HG03521 (cell line): Measurements from ENCODE around the gene PRRG3.

ENCODE experiments used
- ATAC-seq: cut with Tn5 transposase; IDR thresholded peaks from one replicate; pipeline ENCODE4 v1.9.1; 2021; ENCODE audit warnings: mild to moderate bottlenecking, moderate library complexity; ENCODE audit not compliant: unreplicated experiment

Gene PRRG3

DNA sequence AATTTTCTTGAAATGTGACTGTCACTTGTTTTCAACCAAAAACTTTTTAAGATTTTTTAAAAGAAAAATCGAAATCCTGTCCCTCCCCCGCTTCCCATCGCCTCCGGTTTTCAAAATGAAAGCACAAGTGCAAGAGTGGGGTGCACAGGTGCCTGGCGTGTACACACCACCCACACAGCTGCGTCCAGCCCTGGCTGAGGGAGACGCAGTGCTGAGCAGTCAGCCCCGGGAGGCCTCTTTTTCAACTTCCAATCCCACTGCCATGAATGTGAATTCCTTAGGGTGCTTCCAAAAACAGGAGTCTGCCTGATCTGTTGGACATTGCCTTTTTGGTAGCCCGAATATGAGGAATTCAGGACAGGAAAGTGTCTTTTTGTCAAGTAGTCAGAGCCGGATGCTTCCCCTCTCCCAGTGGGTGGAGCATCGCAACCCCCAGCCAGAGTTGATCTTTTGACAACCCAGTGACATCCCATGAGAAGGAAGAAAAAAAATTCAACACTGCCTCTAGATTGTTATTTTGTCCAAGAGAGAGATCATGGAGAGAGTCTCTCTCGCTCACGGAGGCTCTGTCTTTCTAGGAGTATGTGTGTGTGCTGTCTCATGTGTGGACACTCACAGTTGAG, 8.9 kb downstream of the PRRG3 start:
- no peak for ATAC-seq

DNA sequence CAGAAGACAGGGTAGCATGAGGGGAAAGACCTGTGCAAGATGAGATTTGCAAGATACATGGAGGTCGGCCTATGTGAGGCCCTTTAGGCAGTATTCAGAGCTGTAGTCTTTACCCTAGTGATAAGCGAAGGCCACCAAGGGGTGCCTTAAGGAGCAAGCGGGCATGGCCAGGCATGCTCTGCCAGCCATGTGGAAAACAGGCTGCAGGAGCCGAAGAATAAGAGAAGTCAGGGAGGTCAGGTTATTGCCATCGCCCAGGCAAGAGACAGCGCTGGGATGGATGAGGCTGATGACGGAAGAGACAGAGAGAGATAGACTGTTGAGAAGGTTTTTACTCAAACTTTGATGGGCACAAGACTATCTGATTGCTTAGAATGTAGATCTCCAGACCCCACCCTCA, 13.6 kb downstream of the PRRG3 start:
- no peak for ATAC-seq

DNA sequence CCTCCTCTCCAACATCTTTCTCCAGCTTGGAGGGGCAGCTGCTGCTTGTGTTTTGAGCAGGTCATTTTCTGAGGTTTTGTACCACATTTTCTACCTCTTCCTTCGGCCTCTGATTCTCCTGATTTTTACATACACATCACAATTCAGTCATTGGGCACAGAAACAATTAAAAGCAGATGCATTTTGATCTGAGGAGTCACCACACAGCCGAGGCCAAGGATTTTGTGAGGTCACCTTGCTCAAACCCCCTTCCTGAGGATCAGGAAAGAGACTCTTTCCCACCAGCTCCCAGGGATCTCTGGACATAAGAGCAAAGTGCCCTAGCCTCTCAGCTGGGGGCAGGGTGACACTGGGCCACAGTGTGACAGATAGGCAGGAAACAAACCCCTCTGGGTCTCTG, 15.2 kb downstream of the PRRG3 start:
- no peak for ATAC-seq

DNA sequence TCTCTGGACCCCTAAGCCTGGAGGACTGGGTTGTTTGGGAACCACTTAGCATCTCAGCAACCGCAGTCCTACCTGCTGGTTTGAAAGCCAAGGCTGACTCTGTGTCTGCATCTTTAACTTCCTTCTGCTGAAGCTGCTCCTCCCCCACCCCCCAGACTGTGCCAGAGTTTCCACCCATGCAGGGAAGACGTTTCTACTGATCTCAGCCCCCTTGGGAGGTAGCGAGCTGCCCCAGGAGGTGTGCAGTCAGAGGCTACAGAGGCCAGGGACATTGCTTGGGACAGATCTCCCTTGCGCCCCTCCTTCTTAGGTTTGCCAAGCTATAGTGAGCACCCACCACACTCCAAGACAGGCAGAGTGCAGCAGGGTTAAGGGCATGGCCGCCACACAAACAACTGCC, 15.9 kb downstream of the PRRG3 start:
- no peak for ATAC-seq

DNA sequence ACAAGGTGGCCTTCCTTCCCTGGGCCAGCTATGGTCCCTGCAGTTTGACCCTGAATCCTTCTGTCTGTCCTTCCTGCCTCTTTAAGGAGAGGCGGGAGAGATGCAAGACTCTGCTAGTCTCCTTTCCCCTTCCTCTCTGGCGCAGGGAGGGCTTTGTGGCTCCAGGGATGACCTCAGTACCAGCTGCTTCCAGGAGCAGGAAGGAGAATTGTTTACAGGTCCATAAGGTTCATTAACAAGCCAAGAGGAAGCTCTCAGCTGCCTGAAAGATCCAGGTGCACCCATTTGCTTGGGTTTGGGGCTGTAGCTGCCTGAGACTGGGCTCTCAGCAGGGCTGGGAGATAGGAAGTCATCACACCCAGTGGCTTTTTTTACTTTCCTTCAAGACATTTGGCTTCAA, 16.5 kb downstream of the PRRG3 start:
- ATAC-seq = no peak

DNA sequence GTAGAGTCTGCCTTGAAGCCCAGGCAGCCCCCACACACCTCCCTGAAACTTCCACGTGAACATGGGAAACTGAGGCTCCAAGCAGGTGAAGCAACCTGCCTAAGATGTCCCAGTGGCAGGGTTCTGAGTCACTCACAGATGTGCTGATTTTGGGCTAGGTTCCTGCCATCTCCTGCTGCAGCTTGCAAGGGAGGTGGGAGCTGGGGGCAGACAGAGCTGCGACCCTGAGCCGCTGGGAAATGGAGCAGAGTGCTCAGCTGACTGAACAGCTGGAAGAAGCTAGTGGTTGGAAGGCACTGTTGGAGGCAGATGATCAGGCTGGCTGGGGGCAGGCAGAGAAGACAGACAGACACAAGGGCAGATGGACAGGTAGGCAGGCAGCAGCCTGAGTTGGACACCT, 17.0 kb downstream of the PRRG3 start:
- ATAC-seq = no peak

DNA sequence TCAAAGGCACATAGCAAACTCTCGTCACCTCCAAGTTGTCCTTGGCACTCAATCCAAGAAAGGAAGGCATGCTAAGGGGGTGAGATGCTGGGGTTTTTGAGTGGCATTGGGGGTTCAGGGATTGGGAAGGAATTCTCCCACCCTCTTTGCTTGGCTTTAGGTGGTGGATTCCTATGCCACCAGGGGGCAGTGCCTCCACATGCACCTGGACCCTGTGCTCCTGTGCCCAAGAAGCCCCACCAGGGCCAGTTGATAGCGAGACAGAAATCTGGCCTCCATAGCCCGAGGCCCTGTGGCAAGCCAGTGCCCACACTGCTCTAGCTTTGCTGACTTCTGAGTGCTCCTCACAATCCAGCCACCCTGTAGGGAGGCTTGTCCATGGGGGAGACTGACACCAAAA, 18.6 kb downstream of the PRRG3 start:
- no peak for ATAC-seq

DNA sequence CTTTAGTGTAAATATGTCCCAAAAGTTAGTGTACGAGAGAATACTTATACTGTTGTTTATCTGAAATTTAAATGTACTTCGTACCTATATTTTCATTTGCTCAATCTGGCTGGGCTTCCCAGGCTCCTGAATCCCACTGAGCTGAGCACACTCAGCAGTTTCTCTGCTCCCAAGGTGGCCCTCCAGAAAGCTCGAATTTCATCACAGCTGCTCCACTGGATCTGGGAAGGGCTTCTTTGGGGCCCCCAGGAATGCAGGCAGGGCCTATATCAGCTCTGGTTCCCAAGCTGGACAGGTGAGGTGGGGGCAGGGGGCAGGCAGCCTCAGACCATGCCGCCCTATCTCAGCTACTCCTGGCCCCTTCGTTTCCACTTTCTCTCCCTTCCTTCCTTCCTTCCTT, 19.1 kb downstream of the PRRG3 start:
- ATAC-seq = no peak

DNA sequence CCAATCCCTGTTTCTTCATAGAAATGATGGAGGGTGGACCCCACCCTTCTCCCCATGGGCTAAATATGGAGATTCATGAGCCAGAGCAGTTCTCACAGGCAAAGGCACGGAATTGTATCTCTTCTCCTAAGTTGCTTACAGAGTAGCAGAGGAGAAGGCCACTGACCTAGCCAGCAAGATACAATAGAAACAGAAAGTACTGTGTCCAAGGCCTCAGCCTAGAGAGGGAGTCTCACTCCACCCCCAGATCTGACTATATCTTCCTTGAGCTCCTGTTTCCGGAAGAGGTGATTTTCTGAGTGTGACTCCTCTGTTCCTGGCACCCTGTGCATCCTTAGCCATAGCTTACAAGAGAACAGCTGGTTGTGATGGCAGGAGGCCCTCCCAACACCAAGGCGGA, 20.5 kb downstream of the PRRG3 start, which contains the start of gene FATE1:
Gene FATE1, plus strand, starts transcription at position 284 of the 400 bp plus-strand sequence. Its CDS starts 85 bp downstream, at position 369.
- ATAC-seq = no peak

DNA sequence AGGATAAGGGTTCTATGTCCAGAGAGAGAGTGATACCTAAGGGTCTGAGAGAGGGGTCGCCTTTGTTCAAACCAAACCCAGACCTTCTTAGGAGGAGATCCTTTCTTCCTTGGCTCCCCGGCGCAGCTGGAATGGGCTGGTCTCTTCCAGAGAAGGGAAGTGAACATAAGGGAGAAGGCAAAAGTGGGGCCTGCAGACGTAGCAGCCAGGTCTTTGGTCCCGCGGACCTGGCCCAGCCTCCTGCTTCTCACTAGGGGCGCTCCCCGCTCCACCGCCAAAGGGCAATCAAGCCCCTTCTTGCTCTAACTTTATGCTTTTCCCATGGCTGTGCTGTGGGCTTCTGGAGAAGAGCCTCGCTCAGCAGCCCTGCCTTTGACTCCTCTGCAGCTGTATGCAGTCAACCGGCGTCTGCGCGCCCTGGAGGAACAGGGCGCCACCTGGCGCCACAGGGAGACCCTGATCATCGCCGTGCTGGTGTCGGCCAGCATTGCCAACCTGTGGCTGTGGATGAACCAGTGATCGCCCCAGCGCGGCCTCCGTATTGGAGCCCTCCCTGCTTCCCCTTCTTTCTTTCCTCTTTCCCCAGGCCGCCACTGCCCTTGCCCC, 27.1 kb downstream of the PRRG3 start:
- no peak for ATAC-seq

DNA sequence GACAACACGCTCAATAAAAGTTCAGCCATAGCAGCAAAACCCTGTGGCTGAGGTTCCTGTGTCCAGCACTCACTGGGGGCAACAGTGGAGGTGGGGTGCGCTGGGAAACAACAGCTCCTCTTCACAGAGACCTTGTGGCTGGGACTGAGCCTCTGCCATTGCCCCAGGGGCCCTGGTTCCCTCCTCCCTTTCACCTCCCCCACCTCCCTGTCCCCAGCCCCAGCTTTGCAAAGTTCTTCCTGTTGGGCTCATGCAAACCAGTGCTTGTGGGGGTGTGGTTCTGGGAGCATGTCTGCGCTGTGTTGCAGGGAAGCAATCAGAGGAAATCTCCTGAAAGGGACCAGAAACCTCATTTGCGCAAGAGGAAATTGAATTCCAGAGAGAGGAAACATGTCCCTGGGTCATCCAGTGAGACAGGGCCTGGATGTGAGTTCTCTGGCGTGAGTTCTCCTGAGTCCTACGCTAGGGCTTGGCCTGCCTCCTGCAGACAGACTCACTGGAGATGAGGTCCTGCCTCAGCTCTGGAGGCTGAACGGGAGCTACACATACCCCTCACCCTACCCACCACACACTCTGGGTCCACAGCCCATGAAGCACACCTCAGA, 28.0 kb downstream of the PRRG3 start:
- no peak for ATAC-seq

DNA sequence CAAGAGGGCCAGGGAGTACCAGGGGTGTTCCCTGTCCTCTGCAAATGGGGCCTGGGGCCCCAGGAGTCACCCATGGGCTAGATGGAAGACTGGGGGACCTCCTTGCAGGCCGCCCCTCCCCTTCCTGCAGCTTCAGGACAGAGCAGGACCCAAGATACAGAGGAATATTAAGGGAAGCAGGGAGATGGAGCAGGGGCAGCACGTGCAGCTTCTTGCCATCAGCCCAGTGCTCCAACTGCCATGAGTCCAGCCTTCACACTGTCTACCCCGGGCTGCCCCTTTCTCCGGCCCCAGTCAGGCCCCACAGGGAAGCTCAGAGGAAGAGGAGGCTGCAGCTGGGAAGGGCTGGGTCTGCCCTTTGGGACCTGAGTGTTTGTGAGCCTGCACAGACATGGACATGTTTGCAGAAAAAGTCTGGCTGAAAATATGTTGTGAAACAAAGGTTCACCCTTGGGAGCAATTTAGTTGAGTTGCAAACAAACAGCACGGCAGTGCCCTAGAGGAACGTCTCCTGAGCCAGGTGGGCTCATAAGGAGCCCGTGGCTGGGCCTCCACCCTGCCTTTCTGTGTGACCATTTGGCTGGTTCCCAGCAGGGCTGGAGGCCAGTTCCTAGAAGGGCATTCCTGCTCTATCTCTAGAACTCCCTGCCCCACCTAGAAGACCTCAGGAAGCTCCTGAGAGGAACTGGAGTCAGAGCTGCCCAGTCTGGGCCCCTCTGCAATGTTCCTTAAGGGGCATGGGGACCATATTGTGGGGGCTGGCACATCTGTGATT, 29.5 kb downstream of the PRRG3 start:
- no peak for ATAC-seq

DNA sequence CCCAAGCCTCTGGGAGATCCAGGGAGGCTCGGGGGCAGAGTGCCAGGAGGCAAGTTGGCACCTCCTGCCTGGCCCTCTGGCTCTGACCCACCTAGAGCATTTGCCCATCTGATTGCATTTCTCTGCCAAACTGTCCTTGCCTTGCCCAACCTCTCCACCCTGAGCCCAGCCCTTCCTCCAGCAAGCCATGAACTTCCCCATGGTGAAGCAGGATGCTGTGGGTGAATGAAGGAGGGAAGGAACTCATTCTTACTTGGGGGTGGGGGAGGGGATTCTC, 30.0 kb downstream of the PRRG3 start:
- no peak for ATAC-seq

DNA sequence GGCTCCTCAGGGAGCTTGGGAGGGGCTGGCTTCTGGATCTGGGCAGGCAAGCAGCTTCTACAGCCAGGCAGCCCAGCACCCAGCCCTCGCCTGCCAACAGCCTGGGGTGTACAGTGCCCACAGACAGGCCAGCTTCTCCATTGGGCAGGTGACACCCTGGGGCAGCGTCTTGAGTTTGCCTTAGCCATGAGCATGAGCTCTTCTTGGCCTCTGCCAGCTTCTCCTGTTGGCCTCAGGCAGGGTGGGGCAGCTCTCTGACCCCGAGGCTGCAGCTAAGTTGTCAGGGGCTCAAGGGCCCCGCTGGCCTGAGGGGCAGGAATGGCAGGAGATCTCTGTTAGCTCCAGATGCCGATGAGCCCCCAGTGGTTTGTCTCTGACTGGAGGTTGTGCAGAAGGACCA, 31.5 kb downstream of the PRRG3 start:
- ATAC-seq = no peak

DNA sequence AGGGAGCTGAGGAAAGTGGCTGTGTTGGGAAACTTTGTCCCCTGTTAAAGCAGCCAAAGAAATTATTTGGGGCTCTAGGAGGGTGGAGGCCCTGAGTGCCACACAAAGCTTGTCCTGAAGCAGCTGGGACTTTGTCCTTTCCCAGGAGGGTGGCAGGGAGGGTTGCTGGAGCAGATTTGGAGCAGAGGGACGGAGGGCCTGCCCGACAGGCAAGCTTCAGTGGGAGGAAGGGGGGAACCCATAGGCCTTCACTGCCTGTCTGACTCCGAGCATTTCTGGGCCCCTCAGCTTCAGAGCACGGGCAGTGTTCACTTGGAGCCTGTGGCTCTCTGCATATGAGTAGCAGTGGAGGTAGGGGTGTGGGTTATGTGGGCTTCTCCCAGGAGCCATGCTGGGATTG, 32.1 kb downstream of the PRRG3 start:
- no peak for ATAC-seq

DNA sequence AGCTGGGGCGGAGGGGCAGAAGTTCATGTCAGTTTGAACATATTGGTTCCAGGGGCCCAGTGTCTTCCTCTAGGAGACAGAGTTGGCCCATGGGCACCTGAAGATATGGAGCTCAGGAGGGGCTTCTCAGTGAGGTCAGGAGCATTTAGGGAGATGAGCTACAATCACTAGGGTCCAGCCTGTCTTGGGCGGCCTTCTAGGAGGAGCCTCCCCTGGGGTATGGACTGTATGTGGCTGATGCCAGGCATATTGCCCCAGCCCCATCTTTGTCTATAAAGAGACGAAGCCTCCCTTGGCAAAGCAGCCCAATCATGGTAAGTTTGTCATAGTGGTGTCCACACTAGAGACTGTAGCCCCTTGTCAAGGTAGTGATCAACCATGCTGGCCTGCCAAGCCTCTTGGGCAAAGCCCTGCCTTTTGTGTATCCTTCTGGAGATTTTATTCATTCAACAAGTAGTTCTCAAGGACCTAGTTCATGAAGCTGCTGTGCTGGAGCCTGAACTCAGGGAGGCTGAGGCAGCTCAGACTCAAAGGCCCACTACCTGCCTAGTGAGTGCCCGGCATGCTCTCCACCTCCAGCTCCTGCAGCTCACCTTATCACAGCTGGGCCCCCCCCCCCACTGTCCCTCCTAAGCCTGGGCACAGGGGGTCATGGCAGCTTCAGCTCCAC, 33.9 kb downstream of the PRRG3 start:
- ATAC-seq = no peak

DNA sequence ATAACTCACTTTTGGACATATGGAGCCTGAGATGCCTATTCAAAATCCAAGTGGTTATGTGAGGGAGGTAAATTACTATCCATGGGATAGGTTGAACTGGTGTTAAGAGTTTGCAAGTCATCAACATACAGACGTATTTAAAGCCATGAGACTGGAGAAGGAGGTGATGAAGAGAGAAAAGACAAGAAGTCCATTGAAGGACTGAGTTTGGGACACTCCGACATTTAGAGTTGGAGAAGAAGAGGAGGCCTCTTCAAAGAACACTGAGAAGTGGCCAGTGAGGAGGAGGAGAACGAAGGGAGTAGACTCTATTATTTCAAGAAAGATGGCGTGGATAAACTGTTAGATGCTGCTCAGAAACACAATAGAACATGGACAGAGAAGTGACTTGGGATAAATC, 39.2 kb downstream of the PRRG3 start, which contains the start of gene CNGA2:
Gene CNGA2, plus strand, starts transcription at position 301 of the 400 bp plus-strand sequence. CDS start 3,738 bp downstream, outside the sequence.
- ATAC-seq = no peak

DNA sequence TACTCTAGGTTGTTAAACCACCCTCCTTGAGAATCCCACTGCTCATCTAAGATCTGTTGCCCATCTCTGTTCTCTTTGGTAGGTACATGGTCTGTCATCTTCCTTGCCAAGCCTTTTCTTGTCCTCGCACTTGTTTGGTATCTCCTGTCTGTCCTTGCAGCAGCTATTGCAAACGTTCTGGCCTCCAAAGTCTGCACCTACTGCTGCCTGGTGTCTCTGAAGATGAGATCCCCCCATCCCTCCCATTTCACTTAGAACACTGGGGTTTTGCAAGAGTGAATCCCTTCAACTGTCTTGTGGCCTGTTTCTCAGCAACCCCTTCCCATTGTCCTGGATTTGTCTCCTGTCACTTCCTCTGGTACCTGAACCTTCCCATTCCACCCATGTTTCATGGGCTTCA, 40.0 kb downstream of the PRRG3 start:
- no peak for ATAC-seq

DNA sequence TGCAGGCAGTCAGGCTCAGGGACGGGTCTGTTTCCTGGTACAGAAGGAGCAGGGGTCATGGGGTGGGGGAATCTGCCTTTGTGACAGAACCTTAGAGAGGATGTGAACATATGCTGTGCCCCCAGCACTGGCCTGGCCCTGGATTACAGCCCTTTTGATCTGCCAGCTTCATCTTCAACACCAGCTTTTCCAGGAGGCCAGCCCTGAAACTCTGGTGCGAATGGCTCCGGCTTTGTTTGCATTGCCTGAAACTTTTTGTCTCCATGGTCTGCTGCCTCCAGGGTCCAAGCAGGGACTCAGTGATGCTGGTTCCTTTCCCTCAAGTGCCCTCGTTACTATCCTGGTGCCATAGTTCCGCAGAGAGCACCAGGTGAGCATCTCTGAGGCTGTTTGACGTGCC, 41.4 kb downstream of the PRRG3 start:
- ATAC-seq = no peak

DNA sequence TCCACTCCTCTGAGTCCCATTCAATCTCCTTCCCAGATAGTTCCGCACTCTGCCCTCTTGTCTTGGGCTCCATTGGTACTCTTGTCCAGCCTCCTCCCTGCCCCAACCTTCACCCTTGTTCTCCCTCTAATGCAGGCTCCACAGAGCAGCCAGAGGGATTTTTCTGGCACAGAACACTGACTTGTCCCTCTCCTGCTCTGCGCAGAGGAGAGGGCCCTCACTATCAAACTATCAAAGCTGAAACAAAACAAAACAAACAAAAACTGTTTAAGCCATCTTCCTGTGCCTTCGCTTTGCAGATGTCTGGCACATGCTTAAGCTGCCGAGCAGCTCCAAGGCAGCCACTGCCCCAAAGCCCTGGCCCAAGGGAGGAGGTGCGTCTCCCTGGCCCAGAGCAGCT, 42.2 kb downstream of the PRRG3 start:
- ATAC-seq = no peak

DNA sequence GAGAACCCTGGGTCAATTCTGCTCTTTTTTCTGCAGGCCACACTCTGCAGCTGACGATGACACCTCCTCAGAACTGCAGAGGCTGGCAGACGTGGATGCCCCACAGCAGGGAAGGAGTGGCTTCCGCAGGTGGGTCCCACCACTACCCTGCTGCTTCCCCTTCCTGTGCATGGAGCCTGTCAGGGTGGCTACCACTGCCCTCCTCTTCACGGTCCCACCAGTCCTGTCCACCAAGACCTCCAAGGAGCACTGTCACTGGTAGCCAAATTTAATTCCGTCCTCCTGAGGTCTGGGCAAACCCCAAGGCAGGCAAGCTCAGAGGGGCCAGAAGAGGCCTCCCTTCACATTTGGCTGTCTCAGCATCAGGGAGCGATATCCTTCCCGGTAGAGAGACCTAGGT, 43.5 kb downstream of the PRRG3 start:
- ATAC-seq = no peak
